RWPE2 (cell line): ENCODE results near the gene IFITM10.

Experiments
- ATAC-seq: fragments of 200-7000 bp; cut with Tn5 transposase; 3 replicates; pipeline ENCODE4 v1.9.1; 2021; ENCODE audit warnings: low read depth
- DNase-seq: peaks from one replicate; pipeline ENCODE4 v3.0.0-alpha.2; 2020; ENCODE audit warnings: low spot score
- H3K27ac ChIP-seq: fragments of 450-650 bp; 2 replicates; pipeline ENCODE4 v1.5.1; 2017; ENCODE audit warnings: mild to moderate bottlenecking; ENCODE audit not compliant: poor library complexity, severe bottlenecking
- H3K27me3 ChIP-seq: fragments of 250-450 bp; sonication (Bioruptor Pico); 2 replicates; pipeline ENCODE4 v1.5.1; 2021; ENCODE audit warnings: mild to moderate bottlenecking, moderate library complexity; ENCODE audit not compliant: insufficient read depth, poor library complexity, severe bottlenecking
- H3K36me3 ChIP-seq: fragments of 250-450 bp; sonication (Bioruptor Pico); 2 replicates; pipeline ENCODE4 v1.5.1; 2020; ENCODE audit warnings: low read depth, mild to moderate bottlenecking, moderate library complexity
- H3K4me1 ChIP-seq: fragments of 250-450 bp; sonication (Bioruptor Pico); 2 replicates; pipeline ENCODE4 v1.5.1; 2021; ENCODE audit warnings: mild to moderate bottlenecking, moderate library complexity; ENCODE audit not compliant: insufficient read depth, poor library complexity, severe bottlenecking
- H3K4me3 ChIP-seq: fragments of 250-450 bp; sonication (Bioruptor Pico); 2 replicates; pipeline ENCODE4 v1.5.1; 2021; ENCODE audit warnings: mild to moderate bottlenecking, moderate library complexity; ENCODE audit not compliant: severe bottlenecking
- H3K9me3 ChIP-seq: fragments of 250-450 bp; sonication (Bioruptor Pico); 2 replicates; pipeline ENCODE4 v1.5.1; 2021; ENCODE audit warnings: mild to moderate bottlenecking, moderate library complexity; ENCODE audit not compliant: severe bottlenecking
- TF ChIP-seq, protein P1 (sequence below): fragments of 450-650 bp; IDR thresholded peaks from one replicate; pipeline ENCODE4 v1.5.1; 2017; ENCODE audit warnings: mild to moderate bottlenecking, moderate library complexity; ENCODE audit not compliant: poor library complexity, severe bottlenecking

Gene IFITM10

GRCh38 chr11:1736447-1736992 lies 13.9 kb downstream of the IFITM10 start:
- DNase-seq, result no peak
- Histone ChIP-seq H3K9me3 (no peaks in the 10 kb centered on the region), H3K4me3 (no peak overlapping the region), H3K27me3 (no peaks in the 10 kb centered on the region), H3K36me3 (no peaks in the 10 kb centered on the region), H3K27ac (no peak overlapping the region), H3K4me1 (no peaks in the 10 kb centered on the region)
- no peak for ATAC-seq
- TF ChIP-seq, protein P1, sequence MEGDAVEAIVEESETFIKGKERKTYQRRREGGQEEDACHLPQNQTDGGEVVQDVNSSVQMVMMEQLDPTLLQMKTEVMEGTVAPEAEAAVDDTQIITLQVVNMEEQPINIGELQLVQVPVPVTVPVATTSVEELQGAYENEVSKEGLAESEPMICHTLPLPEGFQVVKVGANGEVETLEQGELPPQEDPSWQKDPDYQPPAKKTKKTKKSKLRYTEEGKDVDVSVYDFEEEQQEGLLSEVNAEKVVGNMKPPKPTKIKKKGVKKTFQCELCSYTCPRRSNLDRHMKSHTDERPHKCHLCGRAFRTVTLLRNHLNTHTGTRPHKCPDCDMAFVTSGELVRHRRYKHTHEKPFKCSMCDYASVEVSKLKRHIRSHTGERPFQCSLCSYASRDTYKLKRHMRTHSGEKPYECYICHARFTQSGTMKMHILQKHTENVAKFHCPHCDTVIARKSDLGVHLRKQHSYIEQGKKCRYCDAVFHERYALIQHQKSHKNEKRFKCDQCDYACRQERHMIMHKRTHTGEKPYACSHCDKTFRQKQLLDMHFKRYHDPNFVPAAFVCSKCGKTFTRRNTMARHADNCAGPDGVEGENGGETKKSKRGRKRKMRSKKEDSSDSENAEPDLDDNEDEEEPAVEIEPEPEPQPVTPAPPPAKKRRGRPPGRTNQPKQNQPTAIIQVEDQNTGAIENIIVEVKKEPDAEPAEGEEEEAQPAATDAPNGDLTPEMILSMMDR, result no peak

DNA sequence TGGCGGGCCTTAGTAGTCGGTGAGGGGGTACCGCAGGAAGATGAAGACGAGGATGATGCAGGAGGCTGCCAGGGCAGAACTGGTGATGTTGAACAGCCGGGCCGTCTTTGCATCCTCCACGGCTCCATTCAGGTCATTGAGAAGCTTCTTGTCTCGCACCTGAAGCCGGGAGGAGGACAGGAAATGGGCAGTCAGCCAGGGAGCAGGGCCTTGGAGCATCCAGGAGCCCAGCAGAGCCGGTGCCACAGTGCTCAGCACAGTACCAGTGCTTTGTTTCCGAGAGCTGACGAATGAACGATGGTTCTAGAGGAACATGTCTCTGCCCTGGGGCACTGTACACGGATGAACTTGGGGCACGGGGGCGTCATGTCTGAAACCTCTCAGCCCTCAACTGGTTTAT lies 15.1 kb downstream of the IFITM10 start:
- DNase-seq (peak; percentile 49), ATAC-seq (no peak)
- Histone ChIP-seq H3K27me3 (no peaks in the 10 kb centered on the region), H3K4me3 (no peak overlapping the region), H3K36me3 (no peaks in the 10 kb centered on the region), H3K27ac (no peak overlapping the region), H3K4me1 (no peaks in the 10 kb centered on the region), H3K9me3 (no peaks in the 10 kb centered on the region)
- TF ChIP-seq, protein P1, result no peak

DNA sequence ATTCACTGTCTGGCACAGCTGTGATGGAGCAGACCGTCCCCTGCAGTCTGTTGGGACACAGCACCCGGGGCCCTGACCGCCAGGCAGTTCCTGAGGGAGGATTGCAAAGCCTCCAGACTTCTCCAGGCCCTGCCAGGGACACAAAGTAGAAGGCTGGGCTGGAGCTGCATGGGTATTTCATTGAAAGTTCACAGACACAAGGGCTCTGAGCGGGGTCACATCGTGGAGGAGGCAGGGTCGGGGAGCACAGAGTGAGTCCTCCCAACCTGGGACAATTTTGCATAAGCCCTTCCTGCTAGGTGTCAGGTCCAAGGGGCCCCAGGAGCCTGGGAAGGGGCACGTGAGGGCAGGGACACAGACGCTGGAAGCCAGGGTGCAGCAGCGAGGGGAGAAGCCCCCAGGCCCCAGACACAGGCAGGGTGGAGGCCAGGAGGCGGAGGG lies 15.7 kb downstream of the IFITM10 start:
- Histone ChIP-seq H3K27me3 (no peaks in the 10 kb centered on the region), H3K4me1 (no peaks in the 10 kb centered on the region), H3K27ac (no peak overlapping the region), H3K36me3 (no peaks in the 10 kb centered on the region), H3K4me3 (no peak overlapping the region), H3K9me3 (no peaks in the 10 kb centered on the region)
- DNase-seq, result peak; percentile 36
- TF ChIP-seq, protein P1, result no peak
- no peak for ATAC-seq

- no peaks in the 10 kb centered on the region for H3K4me1 ChIP-seq
Observed at GRCh38 chr11:1733716-1734640, 16.4 kb downstream of the IFITM10 start.

More at GRCh38 chr11:1733716-1734640, 16.4 kb downstream of the IFITM10 start:
- TF ChIP-seq, protein P1, result no peak
- H3K36me3 ChIP-seq, result no peaks in the 10 kb centered on the region
- H3K27me3 ChIP-seq, result no peaks in the 10 kb centered on the region
- H3K4me3 ChIP-seq, result no peak overlapping the region
- no peaks in the 10 kb centered on the region for H3K9me3 ChIP-seq
- DNase-seq (no peak), ATAC-seq (no peak)
- H3K27ac ChIP-seq, result no peak overlapping the region
